Fibroblast of lung (primary cell): ENCODE results near the gene KCNC3.

Experiments used
- EZH2 ChIP-seq: IDR thresholded peaks from 2 replicates; pipeline ENCODE4 v1.5.1; 2012; ENCODE audit warnings: low read length, control low read depth, mild to moderate bottlenecking; ENCODE audit errors: missing control alignments
- TF ChIP-seq, protein P1 (sequence below), 2 donors: IDR thresholded peaks in 1 of 2; conservative IDR thresholded peaks in 1 of 2; 1 replicate in 1 of 2; 2 replicates in 1 of 2; pipeline ENCODE4 v1.5.1; 2011 to 2012; ENCODE audit warnings: low read length in 2 of 2, control low read depth in 1 of 2, inconsistent platforms in 1 of 2, low read depth in 1 of 2, mild to moderate bottlenecking in 1 of 2

DNA sequence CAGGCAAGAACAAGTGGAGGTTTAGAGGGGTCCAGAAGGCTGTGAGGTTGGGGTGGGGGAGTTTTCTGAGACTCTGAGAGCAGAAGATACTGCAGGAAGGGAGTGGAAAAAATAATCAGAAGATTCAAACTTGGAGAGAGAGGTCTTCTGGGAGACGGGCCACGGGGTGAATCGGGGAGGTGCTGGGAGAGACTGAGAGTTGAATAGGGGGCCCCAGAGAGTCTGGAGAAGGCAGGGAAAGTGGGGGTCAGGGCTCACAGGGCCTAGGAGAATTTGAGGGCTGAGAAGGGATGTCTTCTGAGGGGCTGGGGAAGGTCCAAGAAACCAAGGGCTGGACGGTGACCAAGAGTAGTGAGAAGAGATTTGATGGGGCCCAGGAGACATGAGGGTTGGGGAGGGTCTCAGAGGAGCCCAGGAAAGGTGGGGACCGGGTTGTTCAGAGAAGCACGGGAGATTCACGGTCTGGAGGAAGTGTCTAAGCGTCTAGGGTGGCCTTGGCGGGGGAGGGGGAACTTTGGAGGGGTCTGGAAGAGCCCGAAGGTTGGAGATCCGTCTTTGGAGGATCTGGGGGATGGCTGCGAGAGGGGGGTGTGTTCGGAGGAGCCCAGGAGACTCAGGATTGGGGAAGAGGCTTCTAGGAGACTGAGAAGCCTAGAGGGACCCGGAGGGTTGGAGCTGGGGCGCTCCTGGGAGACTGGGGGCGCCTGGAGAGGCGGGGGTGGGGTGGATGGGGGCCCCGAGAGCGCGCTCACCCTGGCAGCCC is 1.5 kb downstream of the KCNC3 start:
- TF ChIP-seq, protein P1, sequence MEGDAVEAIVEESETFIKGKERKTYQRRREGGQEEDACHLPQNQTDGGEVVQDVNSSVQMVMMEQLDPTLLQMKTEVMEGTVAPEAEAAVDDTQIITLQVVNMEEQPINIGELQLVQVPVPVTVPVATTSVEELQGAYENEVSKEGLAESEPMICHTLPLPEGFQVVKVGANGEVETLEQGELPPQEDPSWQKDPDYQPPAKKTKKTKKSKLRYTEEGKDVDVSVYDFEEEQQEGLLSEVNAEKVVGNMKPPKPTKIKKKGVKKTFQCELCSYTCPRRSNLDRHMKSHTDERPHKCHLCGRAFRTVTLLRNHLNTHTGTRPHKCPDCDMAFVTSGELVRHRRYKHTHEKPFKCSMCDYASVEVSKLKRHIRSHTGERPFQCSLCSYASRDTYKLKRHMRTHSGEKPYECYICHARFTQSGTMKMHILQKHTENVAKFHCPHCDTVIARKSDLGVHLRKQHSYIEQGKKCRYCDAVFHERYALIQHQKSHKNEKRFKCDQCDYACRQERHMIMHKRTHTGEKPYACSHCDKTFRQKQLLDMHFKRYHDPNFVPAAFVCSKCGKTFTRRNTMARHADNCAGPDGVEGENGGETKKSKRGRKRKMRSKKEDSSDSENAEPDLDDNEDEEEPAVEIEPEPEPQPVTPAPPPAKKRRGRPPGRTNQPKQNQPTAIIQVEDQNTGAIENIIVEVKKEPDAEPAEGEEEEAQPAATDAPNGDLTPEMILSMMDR (conservative IDR thresholded peaks at IDR 0.05 in 1 of 2, IDR thresholded peaks at IDR 0.05 in 1 of 2; ENCODE audit: low read depth in 1 of 2, low read length in 2 of 2), result no peak
- TF ChIP-seq EZH2, result no peak
